ENCODE results near the gene PGLYRP3.

DNA sequence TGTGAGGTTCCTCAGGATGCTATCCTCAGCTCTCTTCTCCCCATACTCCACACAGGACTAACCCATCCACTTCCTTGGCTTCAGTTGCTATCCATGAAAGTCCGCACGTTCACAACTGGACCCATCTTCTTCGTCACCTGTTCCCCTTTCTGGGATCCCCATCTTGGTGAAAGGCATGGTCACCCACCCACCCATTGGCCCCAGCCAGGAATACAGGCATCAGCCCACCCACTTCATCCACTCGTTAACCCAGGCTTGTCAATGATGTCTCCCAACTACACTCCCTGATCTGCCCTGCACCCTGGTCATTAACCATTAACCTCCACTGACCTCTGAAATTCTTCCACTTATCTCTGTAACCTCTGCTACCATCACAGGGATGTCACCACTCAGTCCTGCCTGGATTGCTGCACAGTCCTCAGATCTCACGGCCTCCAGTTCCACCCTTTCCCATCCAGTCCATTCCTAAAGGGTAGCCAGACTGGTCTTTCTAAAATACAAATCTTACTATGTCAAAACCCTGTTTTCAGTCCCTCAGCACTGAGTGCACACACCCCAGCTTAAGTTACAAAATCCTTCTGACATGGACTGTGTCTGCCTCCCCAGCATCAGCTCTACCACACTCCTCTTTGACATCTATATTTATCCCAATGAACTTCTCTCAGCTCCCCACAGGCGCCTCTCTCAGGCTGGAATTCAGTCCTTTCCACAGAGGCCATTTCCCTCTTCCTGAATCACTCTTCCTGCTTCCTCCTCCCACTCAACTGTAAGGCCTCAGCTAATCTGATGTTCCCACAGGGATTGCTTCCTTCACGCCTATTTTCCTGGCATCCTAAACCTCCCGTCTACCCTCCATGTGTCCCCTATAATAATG, 25.5 kb upstream of the PGLYRP3 start:
- TF ChIP-seq, protein P1, sequence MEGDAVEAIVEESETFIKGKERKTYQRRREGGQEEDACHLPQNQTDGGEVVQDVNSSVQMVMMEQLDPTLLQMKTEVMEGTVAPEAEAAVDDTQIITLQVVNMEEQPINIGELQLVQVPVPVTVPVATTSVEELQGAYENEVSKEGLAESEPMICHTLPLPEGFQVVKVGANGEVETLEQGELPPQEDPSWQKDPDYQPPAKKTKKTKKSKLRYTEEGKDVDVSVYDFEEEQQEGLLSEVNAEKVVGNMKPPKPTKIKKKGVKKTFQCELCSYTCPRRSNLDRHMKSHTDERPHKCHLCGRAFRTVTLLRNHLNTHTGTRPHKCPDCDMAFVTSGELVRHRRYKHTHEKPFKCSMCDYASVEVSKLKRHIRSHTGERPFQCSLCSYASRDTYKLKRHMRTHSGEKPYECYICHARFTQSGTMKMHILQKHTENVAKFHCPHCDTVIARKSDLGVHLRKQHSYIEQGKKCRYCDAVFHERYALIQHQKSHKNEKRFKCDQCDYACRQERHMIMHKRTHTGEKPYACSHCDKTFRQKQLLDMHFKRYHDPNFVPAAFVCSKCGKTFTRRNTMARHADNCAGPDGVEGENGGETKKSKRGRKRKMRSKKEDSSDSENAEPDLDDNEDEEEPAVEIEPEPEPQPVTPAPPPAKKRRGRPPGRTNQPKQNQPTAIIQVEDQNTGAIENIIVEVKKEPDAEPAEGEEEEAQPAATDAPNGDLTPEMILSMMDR (IDR thresholded peaks at IDR 0.05; ENCODE audit: insufficient read depth, low read length), result no peak
- TF ChIP-seq, protein P2, sequence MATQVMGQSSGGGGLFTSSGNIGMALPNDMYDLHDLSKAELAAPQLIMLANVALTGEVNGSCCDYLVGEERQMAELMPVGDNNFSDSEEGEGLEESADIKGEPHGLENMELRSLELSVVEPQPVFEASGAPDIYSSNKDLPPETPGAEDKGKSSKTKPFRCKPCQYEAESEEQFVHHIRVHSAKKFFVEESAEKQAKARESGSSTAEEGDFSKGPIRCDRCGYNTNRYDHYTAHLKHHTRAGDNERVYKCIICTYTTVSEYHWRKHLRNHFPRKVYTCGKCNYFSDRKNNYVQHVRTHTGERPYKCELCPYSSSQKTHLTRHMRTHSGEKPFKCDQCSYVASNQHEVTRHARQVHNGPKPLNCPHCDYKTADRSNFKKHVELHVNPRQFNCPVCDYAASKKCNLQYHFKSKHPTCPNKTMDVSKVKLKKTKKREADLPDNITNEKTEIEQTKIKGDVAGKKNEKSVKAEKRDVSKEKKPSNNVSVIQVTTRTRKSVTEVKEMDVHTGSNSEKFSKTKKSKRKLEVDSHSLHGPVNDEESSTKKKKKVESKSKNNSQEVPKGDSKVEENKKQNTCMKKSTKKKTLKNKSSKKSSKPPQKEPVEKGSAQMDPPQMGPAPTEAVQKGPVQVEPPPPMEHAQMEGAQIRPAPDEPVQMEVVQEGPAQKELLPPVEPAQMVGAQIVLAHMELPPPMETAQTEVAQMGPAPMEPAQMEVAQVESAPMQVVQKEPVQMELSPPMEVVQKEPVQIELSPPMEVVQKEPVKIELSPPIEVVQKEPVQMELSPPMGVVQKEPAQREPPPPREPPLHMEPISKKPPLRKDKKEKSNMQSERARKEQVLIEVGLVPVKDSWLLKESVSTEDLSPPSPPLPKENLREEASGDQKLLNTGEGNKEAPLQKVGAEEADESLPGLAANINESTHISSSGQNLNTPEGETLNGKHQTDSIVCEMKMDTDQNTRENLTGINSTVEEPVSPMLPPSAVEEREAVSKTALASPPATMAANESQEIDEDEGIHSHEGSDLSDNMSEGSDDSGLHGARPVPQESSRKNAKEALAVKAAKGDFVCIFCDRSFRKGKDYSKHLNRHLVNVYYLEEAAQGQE (IDR thresholded peaks at IDR 0.05; ENCODE audit: insufficient replicate concordance, low read depth), result no peak
- no peak for TF ChIP-seq SPI1 (IDR thresholded peaks at IDR 0.05; ENCODE audit: borderline replicate concordance, low read depth)
- no peak for TF ChIP-seq POLR2AphosphoS5 (IDR thresholded peaks at IDR 0.05; ENCODE audit: low read depth)
- TF ChIP-seq GABPA (IDR thresholded peaks at IDR 0.05; ENCODE audit: low read depth), result no peak

All from HL-60 (cell line).